GM21723 (cell line): Measurements from ENCODE around the gene PTK6.
"Not testable (repeated sequence)": the region's sequence is repeated elsewhere in the genome, so short reads cannot be mapped to it uniquely, and the experiment has no call there.

Experiments
- ATAC-seq: cut with Tn5 transposase; IDR thresholded peaks from one replicate; pipeline ENCODE4 v1.9.1; 2021; ENCODE audit warnings: mild to moderate bottlenecking, moderate library complexity; ENCODE audit not compliant: unreplicated experiment

Gene PTK6

GRCh38 chr20:63559485-63560332 lies 22.5 kb upstream of the PTK6 start:
- not testable (repeated sequence) for ATAC-seq

- ATAC-seq: no peak
Observed at GRCh38 chr20:63558804-63559484, 21.8 kb upstream of the PTK6 start.

GRCh38 chr20:63557481-63557891 lies 20.3 kb upstream of the PTK6 start:
- ATAC-seq: no peak

GRCh38 chr20:63556873-63557478 lies 19.8 kb upstream of the PTK6 start:
- ATAC-seq: no peak

GRCh38 chr20:63555661-63556381 lies 18.6 kb upstream of the PTK6 start:
- no peak for ATAC-seq

GRCh38 chr20:63554361-63555278 lies 17.4 kb upstream of the PTK6 start:
- ATAC-seq: no peak

- peak; percentile 19 for ATAC-seq
Observed at GRCh38 chr20:63553933-63554290, 16.7 kb upstream of the PTK6 start, which contains the start of gene FNDC11. Gene FNDC11, plus strand, starts transcription at chr20:63554159. Its CDS starts 1,505 bp downstream, at chr20:63555664.

- ATAC-seq: peak; percentile 48
Observed at GRCh38 chr20:63553251-63553932, 16.2 kb upstream of the PTK6 start.

GRCh38 chr20:63552481-63553249 lies 15.5 kb upstream of the PTK6 start:
- ATAC-seq: peak; percentile 39

- ATAC-seq: no peak
Observed at GRCh38 chr20:63551068-63551467, 13.9 kb upstream of the PTK6 start.

- no peak for ATAC-seq
Observed at GRCh38 chr20:63549679-63550282, 12.6 kb upstream of the PTK6 start.

GRCh38 chr20:63549019-63549418 lies 11.8 kb upstream of the PTK6 start:
- ATAC-seq: no peak

GRCh38 chr20:63548542-63548941 lies 11.4 kb upstream of the PTK6 start:
- no peak for ATAC-seq

- no peak for ATAC-seq
Observed at GRCh38 chr20:63547725-63548480, 10.7 kb upstream of the PTK6 start, which contains the start of gene SRMS. Gene SRMS, minus strand, starts transcription at chr20:63547749. Its CDS starts 286 bp downstream, at chr20:63547463.

- no peak for ATAC-seq
Observed at GRCh38 chr20:63546956-63547724, 10.0 kb upstream of the PTK6 start.

GRCh38 chr20:63546256-63546955 lies 9.2 kb upstream of the PTK6 start:
- ATAC-seq: no peak
